Gastroesophageal sphincter (tissue), 3 donors: Measurements from ENCODE around the gene HOXC9.

Experiments used
- CTCF ChIP-seq, 4 experiments: fragments of 200-600 bp in 2 of 4; fragments of 450-650 bp in 2 of 4; sonication (generic) in 1 of 4; IDR thresholded peaks; one replicate each; pipeline ENCODE4 v1.5.1; 2017 to 2019; ENCODE audit warnings: antibody characterized with exemption in 4 of 4, mild to moderate bottlenecking in 2 of 4, moderate library complexity in 2 of 4
- EP300 ChIP-seq: sonication (generic); formaldehyde crosslinking; IDR thresholded peaks from one replicate; pipeline ENCODE4 v1.6.1; 2017; ENCODE audit warnings: antibody characterized with exemption, mild to moderate bottlenecking
- POLR2A ChIP-seq, 2 donors: fragments of 450-650 bp; IDR thresholded peaks; one replicate each; pipeline ENCODE4 v1.6.1; 2017; ENCODE audit warnings: antibody characterized with exemption in 2 of 2, mild to moderate bottlenecking in 2 of 2, moderate library complexity in 1 of 2
- POLR2AphosphoS5 ChIP-seq: sonication (generic); formaldehyde crosslinking; IDR thresholded peaks from one replicate; pipeline ENCODE4 v1.6.1; 2017; ENCODE audit warnings: antibody characterized with exemption

- TF ChIP-seq EP300 (no peak), POLR2A (IDR thresholded peaks at IDR 0.05) (no peak), CTCF (IDR thresholded peaks at IDR 0.05) (no peak), POLR2AphosphoS5 (no peak)
Observed at GRCh38 chr12:54001283-54002187, 1.6 kb downstream of the HOXC9 start.
